Measurements from ENCODE around the gene ELOB.

ELOB gene

GRCh38 chr16:2767140-2767731, 9.8 kb downstream of the ELOB start:
- DNase-seq (ENCODE audit: low read depth) = no peak

GRCh38 chr16:2766430-2767139, 10.5 kb downstream of the ELOB start:
- DNase-seq (ENCODE audit: low read depth) = no peak

- DNase-seq (ENCODE audit: low read depth) = no peak
Measured at GRCh38 chr16:2765462-2766404, 11.3 kb downstream of the ELOB start.

- no peak for DNase-seq (ENCODE audit: low read depth)
Measured at GRCh38 chr16:2764718-2765117, 12.4 kb downstream of the ELOB start.

- DNase-seq (ENCODE audit: low read depth) = no peak
Measured at GRCh38 chr16:2763173-2763572, 13.9 kb downstream of the ELOB start.

GRCh38 chr16:2762711-2763110, 14.4 kb downstream of the ELOB start:
- no peak for DNase-seq (ENCODE audit: low read depth)

GRCh38 chr16:2761886-2762583, 15.0 kb downstream of the ELOB start:
- no peak for DNase-seq (ENCODE audit: low read depth)

GRCh38 chr16:2761472-2761871, 15.6 kb downstream of the ELOB start:
- no peak for DNase-seq (ENCODE audit: low read depth)

- no peak for DNase-seq (ENCODE audit: low read depth)
Measured at GRCh38 chr16:2757344-2757743, 19.7 kb downstream of the ELOB start.

- DNase-seq (ENCODE audit: low read depth) = no peak
Measured at GRCh38 chr16:2756288-2757015, 20.6 kb downstream of the ELOB start.

GRCh38 chr16:2755158-2755557, 21.9 kb downstream of the ELOB start:
- no peak for DNase-seq (ENCODE audit: low read depth)

- no peak for DNase-seq (ENCODE audit: low read depth)
Measured at GRCh38 chr16:2753733-2754020, 23.4 kb downstream of the ELOB start.

GRCh38 chr16:2752850-2753732, 24.0 kb downstream of the ELOB start:
- DNase-seq (ENCODE audit: low read depth) = no peak

GRCh38 chr16:2752035-2752849, 24.8 kb downstream of the ELOB start, which contains the start of gene SRRM2:
SRRM2 (plus strand) TSS chr16:2752638; CDS start chr16:2756365, 3,727 bp downstream.
- DNase-seq (ENCODE audit: low read depth) = peak; percentile 84

GRCh38 chr16:2751577-2752034, 25.5 kb downstream of the ELOB start:
- DNase-seq (ENCODE audit: low read depth) = no peak

GRCh38 chr16:2749936-2750335, 27.1 kb downstream of the ELOB start:
- no peak for DNase-seq (ENCODE audit: low read depth)

GRCh38 chr16:2749476-2749875, 27.6 kb downstream of the ELOB start:
- no peak for DNase-seq (ENCODE audit: low read depth)

GRCh38 chr16:2748757-2749455, 28.2 kb downstream of the ELOB start:
- DNase-seq (ENCODE audit: low read depth) = no peak

GRCh38 chr16:2745961-2746360, 31.1 kb downstream of the ELOB start:
- no peak for DNase-seq (ENCODE audit: low read depth)

Measured in stimulated activated CD8-positive, alpha-beta memory T cell treated with anti-CD3 and anti-CD28 coated beads, Interleukin-15, amount 100 ng/mL, for 24 hours (primary cell).